Stomach (tissue), 9 donors: Measurements from ENCODE around the gene PELI2. TPM values are rescaled to one million over a fixed set of nuclear protein-coding genes. Genes with fewer than 3 reads are reported as not detected.
A peak's percentile ranks its signal among the peaks of the same experiment; 100 is the strongest.

Experiments used
- DNase-seq, 2 donors: peaks; one replicate each; pipeline versions ENCODE4 v3.0.0 to v3.0.0-alpha.2; 2013 to 2019
- H3K27ac ChIP-seq, 5 donors: fragments of 200-600 bp in 4 of 5; sonication (generic) in 4 of 5; one replicate each; pipeline ENCODE4 v1.5.1; 2013 to 2019; ENCODE audit warnings: mild to moderate bottlenecking in 1 of 5, moderate library complexity in 1 of 5
- H3K27me3 ChIP-seq, 3 donors: fragments of 200-600 bp; sonication (generic); one replicate each; pipeline ENCODE4 v1.5.1; 2017 to 2019; ENCODE audit warnings: mixed run types in 1 of 3
- H3K36me3 ChIP-seq, 4 donors: fragments of 200-600 bp; sonication (generic); 1 replicate in 3 of 4; 2 replicates in 1 of 4; pipeline ENCODE4 v1.5.1; 2016 to 2019
- H3K4me1 ChIP-seq, 4 donors: fragments of 200-600 bp; sonication (generic); one replicate each; pipeline ENCODE4 v1.5.1; 2016 to 2019
- H3K4me3 ChIP-seq, 4 donors: fragments of 200-600 bp; sonication (generic) in 3 of 4; one replicate each; pipeline ENCODE4 v1.5.1; 2016 to 2019; ENCODE audit warnings: mild to moderate bottlenecking in 1 of 4
- H3K9me3 ChIP-seq, 4 donors: fragments of 200-600 bp; sonication (generic); one replicate each; pipeline ENCODE4 v1.5.1; 2016 to 2019
- CTCF ChIP-seq, 7 experiments: fragments of 450-650 bp in 4 of 7; fragments of 200-600 bp in 3 of 7; sonication (generic) in 3 of 7; IDR thresholded peaks; one replicate each; pipeline ENCODE4 v1.5.1; 2016 to 2019; ENCODE audit warnings: antibody characterized with exemption in 7 of 7, control low read depth in 2 of 7, mild to moderate bottlenecking in 1 of 7
- EP300 ChIP-seq: sonication (generic); formaldehyde crosslinking; IDR thresholded peaks from one replicate; pipeline ENCODE4 v1.6.1; 2017; ENCODE audit warnings: antibody characterized with exemption
- POLR2A ChIP-seq, 4 donors: fragments of 450-650 bp; IDR thresholded peaks; one replicate each; pipeline ENCODE4 v1.6.1; 2016; ENCODE audit warnings: antibody characterized with exemption in 4 of 4, control low read depth in 2 of 4, mild to moderate bottlenecking in 1 of 4, moderate library complexity in 1 of 4
- POLR2AphosphoS5 ChIP-seq, 3 donors: sonication (generic); formaldehyde crosslinking; IDR thresholded peaks; one replicate each; pipeline ENCODE4 v1.6.1; 2016; ENCODE audit warnings: antibody characterized with exemption in 3 of 3
- WGBS, 5 donors: extraction: QIAGEN DNeasy Blood & Tissue Kit in 3 of 5; methylation state at CpG; one replicate each; pipeline versions ENCODE4 v1.1.5 to v1.1.7; 2013 to 2018; 5-methylcytosine and 5-hydroxymethylcytosine counted together
- intact Hi-C: fragments of 100-400 bp; cut with DNase I; formaldehyde crosslinking; loops from one replicate; pipeline ENCODE4 v1.15.1; 2023; ENCODE audit warnings: low total_unique reads
- polyA plus RNA-seq, 3 donors: library from polyadenylated mRNA; stranded (reverse); fragments of 200-250 nt; gene quantifications; one replicate each; pipeline ENCODE4 v1.2.3, GENCODE V29; 2013
- total RNA-seq, 5 donors: library from RNA; depleted of rRNA; stranded (reverse); fragments of >200 nt; gene quantifications; one replicate each; pipeline versions ENCODE4 v1.1.0 to v1.2.3, GENCODE V29; 2014 to 2016
- donor health status: healthy with polysubstance abuse.
- donor health status: Bipolar disorder and iron deficiency.
- donor health status: healthy.

Gene PELI2
- total and polyA plus RNA-seq, 8 donors: 3.0 to 48.3 (median 10.6) TPM

DNA sequence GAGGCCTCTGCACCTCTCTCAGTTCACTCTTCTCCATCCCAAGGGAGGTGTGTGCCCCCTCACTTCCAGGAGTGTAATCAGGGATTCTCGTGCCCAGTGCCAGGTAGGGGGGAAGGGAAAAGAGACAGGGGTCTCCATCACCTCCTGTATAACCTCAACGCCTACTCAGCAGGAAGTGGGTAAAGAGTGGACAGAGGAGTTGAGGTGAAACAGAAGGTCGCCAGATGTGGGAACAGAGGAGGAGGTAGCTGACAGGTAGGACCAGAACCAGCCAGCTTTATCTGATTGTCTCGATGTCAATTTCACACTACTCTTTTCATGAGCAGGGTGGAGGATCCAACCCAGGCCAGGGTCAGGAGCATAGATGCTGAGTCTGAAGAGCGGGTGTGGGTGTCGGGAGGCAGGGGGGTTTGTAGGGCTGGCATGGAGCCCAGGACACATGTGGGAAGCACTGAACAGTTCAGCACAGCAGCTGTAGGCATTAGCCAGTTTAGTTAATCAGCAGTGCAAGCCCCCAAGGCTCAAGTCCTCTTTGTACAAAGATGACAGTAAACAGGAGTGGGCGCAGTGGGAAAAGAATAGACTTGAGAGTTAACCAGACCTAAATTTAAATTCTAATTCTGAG lies 213.5 kb downstream of the PELI2 start:
- intact Hi-C loops: no loop called here
- TF ChIP-seq POLR2A (IDR thresholded peaks at IDR 0.05): no peak
- no peak for TF ChIP-seq EP300
- no peak for TF ChIP-seq CTCF (IDR thresholded peaks at IDR 0.05)
- no peak for TF ChIP-seq POLR2AphosphoS5 (IDR thresholded peaks at IDR 0.05)
- H3K36me3 ChIP-seq: no peaks in the 10 kb centered on the region
- peak in 1 of 2 donors; percentile 48 for DNase-seq
- H3K9me3 ChIP-seq: no peaks in the 10 kb centered on the region
- no peak overlapping the region for H3K27ac ChIP-seq
- no peaks in the 10 kb centered on the region for H3K27me3 ChIP-seq
- H3K4me3 ChIP-seq: no peak overlapping the region
- 75 to 87% (median 80%) methylated on average over 7 of the region's 7 CpGs for whole genome bisulfite sequencing, 5 donors
- H3K4me1 ChIP-seq: peaks cover 0 to 12% (median 8%) of the 10 kb centered on the region in 4 donors

GRCh38 chr14:56333359-56334292 lies 215.4 kb downstream of the PELI2 start:
- 59 to 72% (median 66%) methylated on average over 9 of the region's 9 CpGs for WGBS, 5 donors
- DNase-seq: peak in 1 of 2 donors; percentile 62
- no peak overlapping the region for H3K4me3 ChIP-seq
- peaks cover 0 to 12% (median 8%) of the 10 kb centered on the region in 4 donors for H3K4me1 ChIP-seq
- H3K27ac ChIP-seq: peak overlapping the region in 3 of 5 donors; percentile 21 to 69 (median 38)
- H3K9me3 ChIP-seq: no peaks in the 10 kb centered on the region
- intact Hi-C loops: no loop called here
- TF ChIP-seq EP300: no peak
- peak in 2 of 3 donors; percentile 57 to 68 for TF ChIP-seq POLR2AphosphoS5 (IDR thresholded peaks at IDR 0.05)
- no peak for TF ChIP-seq CTCF (IDR thresholded peaks at IDR 0.05)
- H3K36me3 ChIP-seq: no peaks in the 10 kb centered on the region
- H3K27me3 ChIP-seq: no peaks in the 10 kb centered on the region

DNA sequence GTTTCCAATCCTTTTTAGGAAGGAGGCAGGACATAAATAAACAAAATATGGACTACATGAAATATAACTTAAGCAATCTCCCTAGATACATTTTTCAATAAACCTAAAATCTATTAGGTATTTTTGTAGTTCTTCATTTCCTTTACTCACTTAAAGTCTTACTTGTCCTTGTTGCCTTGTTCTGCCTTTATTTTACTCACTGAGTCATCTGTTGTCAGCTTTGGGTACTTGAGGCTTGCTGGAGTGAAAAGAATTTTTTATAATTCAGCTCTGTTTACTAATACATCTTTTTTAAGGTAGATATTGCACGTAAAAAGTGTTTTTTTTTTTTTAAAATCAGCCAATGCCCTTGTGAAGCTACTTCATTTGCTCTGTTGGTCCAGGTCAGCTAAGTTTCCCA lies 216.2 kb downstream of the PELI2 start:
- DNase-seq: no peak
- intact Hi-C loops: no loop called here
- H3K36me3 ChIP-seq: no peaks in the 10 kb centered on the region
- TF ChIP-seq POLR2A (IDR thresholded peaks at IDR 0.05): no peak
- no peak for TF ChIP-seq POLR2AphosphoS5 (IDR thresholded peaks at IDR 0.05)
- no peak for TF ChIP-seq EP300
- no peak for TF ChIP-seq CTCF (IDR thresholded peaks at IDR 0.05)
- no peak overlapping the region for H3K27ac ChIP-seq
- WGBS, 5 donors: 71 to 94% (median 78%) methylated on average over 1 of the region's 1 CpG
- H3K27me3 ChIP-seq: no peaks in the 10 kb centered on the region
- peaks cover under 1 to 15% (median 8%) of the 10 kb centered on the region in 4 donors for H3K4me1 ChIP-seq
- H3K4me3 ChIP-seq: no peak overlapping the region
- no peaks in the 10 kb centered on the region for H3K9me3 ChIP-seq

DNA sequence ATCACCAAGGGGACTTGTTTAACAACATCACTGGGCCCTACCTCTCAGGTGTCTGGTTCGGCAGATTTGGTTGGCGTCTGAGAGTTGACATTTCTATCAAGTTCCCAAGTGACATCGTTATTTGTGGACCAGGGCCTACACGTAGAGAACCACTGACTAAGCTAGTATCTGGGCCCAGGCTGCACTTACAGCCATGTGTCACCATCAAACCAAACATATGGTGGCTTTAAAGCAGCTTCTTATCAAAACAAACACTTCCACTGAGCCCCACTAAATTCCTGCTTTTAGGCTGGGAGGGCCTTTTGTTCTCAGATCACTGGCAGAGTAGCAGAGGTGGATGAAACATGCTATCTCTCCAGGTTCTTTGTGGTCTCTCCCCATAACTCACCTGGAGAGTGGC lies 220.5 kb downstream of the PELI2 start:
- Histone ChIP-seq H3K36me3 (no peaks in the 10 kb centered on the region), H3K4me1 (peaks cover 4 to 35% (median 26%) of the 10 kb centered on the region in 4 donors), H3K27ac (no peak overlapping the region), H3K9me3 (no peaks in the 10 kb centered on the region), H3K4me3 (no peak overlapping the region), H3K27me3 (no peaks in the 10 kb centered on the region)
- no peak for TF ChIP-seq CTCF (IDR thresholded peaks at IDR 0.05)
- intact Hi-C loops: no loop called here
- DNase-seq: no peak
- 81 to 88% (median 84%) methylated on average over 4 of the region's 4 CpGs for WGBS, 5 donors
